Left lung (tissue), 10 donors: ENCODE data around the gene ACER3. TPM values are rescaled to one million over a fixed set of nuclear protein-coding genes. Genes with fewer than 3 reads are reported as not detected.
A peak's percentile ranks its signal among the peaks of the same experiment; 100 is the strongest.

Source experiments
- ATAC-seq: fragments of 200-7000 bp; cut with Tn5 transposase; one replicate; pipeline ENCODE4 v1.9.1; 2020; ENCODE audit warnings: moderate library complexity
- DNase-seq, 4 donors: peaks; one replicate each; pipeline ENCODE4 v3.0.0-alpha.2; 2013 to 2020
- H3K27ac ChIP-seq, 2 donors: fragments of 200-600 bp; sonication (generic) in 1 of 2; one replicate each; pipeline versions ENCODE4 v1.5.0 to v1.8.0; 2020 to 2021
- H3K27me3 ChIP-seq, 2 donors: fragments of 200-600 bp; sonication (generic) in 1 of 2; one replicate each; pipeline versions ENCODE4 v1.5.0 to v1.8.0; 2020 to 2021
- H3K36me3 ChIP-seq, 2 donors: fragments of 200-600 bp; sonication (generic) in 1 of 2; one replicate each; pipeline versions ENCODE4 v1.5.0 to v1.8.0; 2020 to 2021
- H3K4me1 ChIP-seq, 2 donors: fragments of 200-600 bp; one replicate each; pipeline ENCODE4 v1.8.0; 2021
- H3K4me3 ChIP-seq, 2 donors: fragments of 200-600 bp; sonication (generic) in 1 of 2; one replicate each; pipeline versions ENCODE4 v1.5.0 to v1.8.0; 2020 to 2021; ENCODE audit warnings: mild to moderate bottlenecking in 1 of 2
- H3K9me3 ChIP-seq, 2 donors: fragments of 200-600 bp; sonication (generic) in 1 of 2; one replicate each; pipeline versions ENCODE4 v1.5.0 to v1.8.0; 2020 to 2021
- intact Hi-C, 2 donors: fragments of 100-400 bp; cut with DNase I; formaldehyde crosslinking; loops; one replicate each; pipeline versions ENCODE4 v1.11.2 to v1.14.2; 2022
- polyA plus RNA-seq, 6 donors: library from polyadenylated mRNA; unstranded; fragments of 120-200 nt; gene quantifications; one replicate each; pipeline ENCODE4 v1.2.1, GENCODE V29; 2013; ENCODE audit not compliant: insufficient read length in 6 of 6
- total RNA-seq, 2 donors: library from RNA; stranded (reverse); fragmentation: NEBNext Ultra II Directional; extraction: Animal tissue kit (Norgen Biotek cat#: 25700); gene quantifications; one replicate each; pipeline ENCODE4 v1.2.1, GENCODE V29; 2021
- TF ChIP-seq, protein P1 (sequence below), 2 donors: fragments of 200-600 bp; sonication (generic) in 1 of 2; IDR thresholded peaks; one replicate each; pipeline versions ENCODE4 v1.5.0 to v1.8.0; 2021; ENCODE audit warnings: antibody characterized with exemption in 2 of 2
- donor health status: DM: no; HTN: yes; CAD: no.
- donor health status: DM: no; HTN: no; CAD: no.

Gene ACER3
- total and polyA plus RNA-seq, 8 donors = 17.5 to 46.5 (median 24.6) TPM

DNA sequence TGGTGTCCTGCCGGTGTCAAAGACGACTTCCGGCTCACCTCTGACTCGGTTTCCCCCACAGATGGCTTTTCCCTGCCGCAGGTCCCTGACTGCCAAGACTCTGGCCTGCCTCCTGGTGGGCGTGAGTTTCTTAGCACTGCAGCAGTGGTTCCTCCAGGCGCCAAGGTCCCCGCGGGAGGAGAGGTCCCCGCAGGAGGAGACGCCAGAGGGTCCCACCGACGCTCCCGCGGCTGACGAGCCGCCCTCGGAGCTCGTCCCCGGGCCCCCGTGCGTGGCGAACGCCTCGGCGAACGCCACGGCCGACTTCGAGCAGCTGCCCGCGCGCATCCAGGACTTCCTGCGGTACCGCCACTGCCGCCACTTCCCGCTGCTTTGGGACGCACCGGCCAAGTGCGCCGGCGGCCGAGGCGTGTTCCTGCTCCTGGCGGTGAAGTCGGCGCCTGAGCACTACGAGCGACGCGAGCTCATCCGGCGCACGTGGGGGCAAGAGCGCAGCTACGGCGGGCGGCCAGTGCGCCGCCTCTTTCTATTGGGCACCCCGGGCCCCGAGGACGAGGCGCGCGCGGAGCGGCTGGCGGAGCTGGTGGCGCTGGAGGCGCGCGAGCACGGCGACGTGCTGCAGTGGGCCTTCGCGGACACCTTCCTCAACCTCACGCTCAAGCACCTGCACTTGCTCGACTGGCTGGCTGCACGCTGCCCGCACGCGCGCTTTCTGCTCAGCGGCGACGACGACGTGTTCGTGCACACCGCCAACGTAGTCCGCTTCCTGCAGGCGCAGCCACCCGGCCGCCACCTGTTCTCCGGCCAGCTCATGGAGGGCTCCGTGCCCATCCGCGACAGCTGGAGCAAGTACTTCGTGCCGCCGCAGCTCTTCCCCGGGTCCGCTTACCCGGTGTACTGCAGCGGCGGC, 179.0 kb downstream of the ACER3 start:
- H3K27me3 ChIP-seq = peaks cover 14 to 73% of the 10 kb centered on the region in 2 donors
- H3K4me1 ChIP-seq = peaks cover 7 to 14% of the 10 kb centered on the region in 2 donors
- no peak overlapping the region for H3K27ac ChIP-seq
- no peaks in the 10 kb centered on the region for H3K36me3 ChIP-seq
- intact Hi-C loops = no loop called here
- H3K4me3 ChIP-seq = peak overlapping the region; percentile 24 to 26
- DNase-seq (peak in 2 of 4 donors; percentile 49 to 77), ATAC-seq (peak; percentile 14)
- TF ChIP-seq, protein P1, sequence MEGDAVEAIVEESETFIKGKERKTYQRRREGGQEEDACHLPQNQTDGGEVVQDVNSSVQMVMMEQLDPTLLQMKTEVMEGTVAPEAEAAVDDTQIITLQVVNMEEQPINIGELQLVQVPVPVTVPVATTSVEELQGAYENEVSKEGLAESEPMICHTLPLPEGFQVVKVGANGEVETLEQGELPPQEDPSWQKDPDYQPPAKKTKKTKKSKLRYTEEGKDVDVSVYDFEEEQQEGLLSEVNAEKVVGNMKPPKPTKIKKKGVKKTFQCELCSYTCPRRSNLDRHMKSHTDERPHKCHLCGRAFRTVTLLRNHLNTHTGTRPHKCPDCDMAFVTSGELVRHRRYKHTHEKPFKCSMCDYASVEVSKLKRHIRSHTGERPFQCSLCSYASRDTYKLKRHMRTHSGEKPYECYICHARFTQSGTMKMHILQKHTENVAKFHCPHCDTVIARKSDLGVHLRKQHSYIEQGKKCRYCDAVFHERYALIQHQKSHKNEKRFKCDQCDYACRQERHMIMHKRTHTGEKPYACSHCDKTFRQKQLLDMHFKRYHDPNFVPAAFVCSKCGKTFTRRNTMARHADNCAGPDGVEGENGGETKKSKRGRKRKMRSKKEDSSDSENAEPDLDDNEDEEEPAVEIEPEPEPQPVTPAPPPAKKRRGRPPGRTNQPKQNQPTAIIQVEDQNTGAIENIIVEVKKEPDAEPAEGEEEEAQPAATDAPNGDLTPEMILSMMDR (IDR thresholded peaks at IDR 0.05) = peak; percentile 7 to 29
- H3K9me3 ChIP-seq = no peaks in the 10 kb centered on the region

DNA sequence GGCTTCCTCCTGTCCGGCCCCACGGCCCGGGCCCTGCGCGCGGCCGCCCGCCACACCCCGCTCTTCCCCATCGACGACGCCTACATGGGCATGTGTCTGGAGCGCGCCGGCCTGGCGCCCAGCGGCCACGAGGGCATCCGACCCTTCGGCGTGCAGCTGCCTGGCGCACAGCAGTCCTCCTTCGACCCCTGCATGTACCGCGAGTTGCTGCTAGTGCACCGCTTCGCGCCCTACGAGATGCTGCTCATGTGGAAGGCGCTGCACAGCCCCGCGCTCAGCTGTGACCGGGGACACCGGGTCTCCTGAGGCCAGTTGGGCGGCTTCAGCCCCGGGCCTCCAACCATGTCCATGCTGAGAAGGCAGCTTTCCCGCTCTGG, 179.7 kb downstream of the ACER3 start:
- intact Hi-C loops = no loop called here
- DNase-seq (no peak), ATAC-seq (no peak)
- Histone ChIP-seq H3K27me3 (peaks cover 14 to 79% of the 10 kb centered on the region in 2 donors), H3K4me3 (no peak overlapping the region), H3K27ac (no peak overlapping the region), H3K4me1 (peaks cover 7 to 14% of the 10 kb centered on the region in 2 donors), H3K9me3 (no peaks in the 10 kb centered on the region), H3K36me3 (no peaks in the 10 kb centered on the region)
- TF ChIP-seq, protein P1 (IDR thresholded peaks at IDR 0.05) = no peak

- intact Hi-C loops = no loop called here
- TF ChIP-seq, protein P1 (IDR thresholded peaks at IDR 0.05) = no peak
- ATAC-seq = no peak
Measured at GRCh38 chr11:77040889-77041288, 180.2 kb downstream of the ACER3 start.

GRCh38 chr11:77042111-77042726, 181.5 kb downstream of the ACER3 start:
- no peak for ATAC-seq

More at GRCh38 chr11:77040889-77041288, 180.2 kb downstream of the ACER3 start:
- Histone ChIP-seq H3K4me3 (no peak overlapping the region), H3K27me3 (peaks cover 14 to 84% of the 10 kb centered on the region in 2 donors), H3K4me1 (peaks cover 7 to 16% of the 10 kb centered on the region in 2 donors), H3K9me3 (no peaks in the 10 kb centered on the region), H3K36me3 (no peaks in the 10 kb centered on the region), H3K27ac (no peak overlapping the region)
- DNase-seq = no peak

More at GRCh38 chr11:77042111-77042726, 181.5 kb downstream of the ACER3 start:
- H3K27ac ChIP-seq = no peak overlapping the region
- no peaks in the 10 kb centered on the region for H3K36me3 ChIP-seq
- TF ChIP-seq, protein P1 (IDR thresholded peaks at IDR 0.05) = no peak
- H3K4me3 ChIP-seq = no peak overlapping the region
- no peak for DNase-seq
- H3K27me3 ChIP-seq = peaks cover 14 to 82% of the 10 kb centered on the region in 2 donors
- H3K4me1 ChIP-seq = peaks cover 7 to 27% of the 10 kb centered on the region in 2 donors
- intact Hi-C loops = no loop called here
- H3K9me3 ChIP-seq = no peaks in the 10 kb centered on the region
